22Rv1 (cell line): ENCODE results near the gene SCGB2B2.

ENCODE experiments used
- ZFX ChIP-seq: fragments of 450-650 bp; IDR thresholded peaks from 2 replicates; pipeline ENCODE4 v1.6.1; 2017; ENCODE audit warnings: antibody characterized with exemption, borderline replicate concordance
- TF ChIP-seq, protein P1 (sequence below): fragments of 450-650 bp; IDR thresholded peaks from 2 replicates; pipeline ENCODE4 v1.5.1; 2017; ENCODE audit warnings: mild to moderate bottlenecking

DNA sequence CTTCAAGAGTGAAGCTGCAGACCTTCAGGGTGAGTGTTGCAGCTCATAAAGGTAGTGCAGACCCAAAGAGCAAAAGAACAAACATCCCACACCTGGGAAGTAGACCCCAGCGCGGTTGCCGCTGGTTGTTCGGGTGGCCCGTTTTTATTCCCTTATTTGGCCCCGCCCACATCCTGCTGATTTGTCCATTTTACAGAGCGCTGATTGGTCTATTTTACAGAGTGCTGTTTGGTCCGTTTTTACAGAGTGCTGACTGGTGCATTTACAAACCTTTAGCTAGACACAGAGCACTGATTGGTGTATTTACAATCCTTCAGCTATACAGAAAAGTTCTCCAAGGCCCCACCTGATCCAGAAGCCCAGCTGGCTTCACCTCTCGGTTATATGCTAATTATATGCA lies 1.0 kb downstream of the SCGB2B2 start:
- TF ChIP-seq, protein P1, sequence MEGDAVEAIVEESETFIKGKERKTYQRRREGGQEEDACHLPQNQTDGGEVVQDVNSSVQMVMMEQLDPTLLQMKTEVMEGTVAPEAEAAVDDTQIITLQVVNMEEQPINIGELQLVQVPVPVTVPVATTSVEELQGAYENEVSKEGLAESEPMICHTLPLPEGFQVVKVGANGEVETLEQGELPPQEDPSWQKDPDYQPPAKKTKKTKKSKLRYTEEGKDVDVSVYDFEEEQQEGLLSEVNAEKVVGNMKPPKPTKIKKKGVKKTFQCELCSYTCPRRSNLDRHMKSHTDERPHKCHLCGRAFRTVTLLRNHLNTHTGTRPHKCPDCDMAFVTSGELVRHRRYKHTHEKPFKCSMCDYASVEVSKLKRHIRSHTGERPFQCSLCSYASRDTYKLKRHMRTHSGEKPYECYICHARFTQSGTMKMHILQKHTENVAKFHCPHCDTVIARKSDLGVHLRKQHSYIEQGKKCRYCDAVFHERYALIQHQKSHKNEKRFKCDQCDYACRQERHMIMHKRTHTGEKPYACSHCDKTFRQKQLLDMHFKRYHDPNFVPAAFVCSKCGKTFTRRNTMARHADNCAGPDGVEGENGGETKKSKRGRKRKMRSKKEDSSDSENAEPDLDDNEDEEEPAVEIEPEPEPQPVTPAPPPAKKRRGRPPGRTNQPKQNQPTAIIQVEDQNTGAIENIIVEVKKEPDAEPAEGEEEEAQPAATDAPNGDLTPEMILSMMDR, result no peak
- TF ChIP-seq ZFX, result no peak
